SK-N-SH treated with all-trans-retinoic acid at 6 μM for 48 hours (cell line): Measurements from ENCODE around the gene EPHA6.

Source experiments
- ATAC-seq: fragments of 200-7000 bp; cut with Tn5 transposase; 3 replicates; pipeline ENCODE4 v1.9.1; 2020; ENCODE audit warnings: mild to moderate bottlenecking, moderate library complexity
- ARNTL ChIP-seq: fragments of 450-650 bp; formaldehyde crosslinking; IDR thresholded peaks from 2 replicates; pipeline ENCODE4 v1.5.0; 2020; ENCODE audit warnings: low read depth, mild to moderate bottlenecking, moderate library complexity, borderline replicate concordance
- BACH2 ChIP-seq: fragments of 250-450 bp; sonication (Bioruptor Pico); IDR thresholded peaks from 2 replicates; pipeline ENCODE4 v1.9.0; 2021; ENCODE audit warnings: mild to moderate bottlenecking, borderline replicate concordance
- CSDC2 ChIP-seq: fragments of 250-450 bp; sonication (Bioruptor Pico); IDR thresholded peaks from 2 replicates; pipeline ENCODE4 v1.5.0; 2020; ENCODE audit warnings: mild to moderate bottlenecking, moderate library complexity
- ESRRG ChIP-seq: fragments of 250-450 bp; sonication (Bioruptor Pico); IDR thresholded peaks from 2 replicates; pipeline ENCODE4 v1.6.1; 2021; ENCODE audit warnings: mild to moderate bottlenecking
- GLIS3 ChIP-seq: fragments of 250-450 bp; sonication (Bioruptor Pico); IDR thresholded peaks from 2 replicates; pipeline ENCODE4 v1.5.0; 2020; ENCODE audit warnings: mild to moderate bottlenecking, moderate library complexity
- ISL1 ChIP-seq: fragments of 250-450 bp; sonication (Bioruptor Pico); IDR thresholded peaks from 2 replicates; pipeline ENCODE4 v2.1.2; 2022; ENCODE audit warnings: mild to moderate bottlenecking, moderate library complexity
- PATZ1 ChIP-seq: fragments of 250-450 bp; sonication (Bioruptor Pico); IDR thresholded peaks from 2 replicates; pipeline ENCODE4 v1.8.0; 2020; ENCODE audit warnings: mild to moderate bottlenecking, moderate library complexity, borderline replicate concordance
- PPARA ChIP-seq: fragments of 250-450 bp; sonication (Bioruptor Pico); IDR thresholded peaks from 2 replicates; pipeline ENCODE4 v1.5.0; 2020; ENCODE audit warnings: mild to moderate bottlenecking, borderline replicate concordance
- RARB ChIP-seq: fragments of 250-450 bp; sonication (Bioruptor Pico); IDR thresholded peaks from 2 replicates; pipeline ENCODE4 v1.8.0; 2021; ENCODE audit warnings: mild to moderate bottlenecking, moderate library complexity
- TCF4 ChIP-seq: fragments of 250-450 bp; sonication (Bioruptor Pico); IDR thresholded peaks from 2 replicates; pipeline ENCODE4 v1.8.0; 2021; ENCODE audit warnings: mild to moderate bottlenecking, moderate library complexity, borderline replicate concordance
- TOX ChIP-seq: fragments of 250-450 bp; sonication (Bioruptor Pico); IDR thresholded peaks from 2 replicates; pipeline ENCODE4 v1.8.0; 2021; ENCODE audit warnings: mild to moderate bottlenecking, moderate library complexity, borderline replicate concordance
- TSHZ2 ChIP-seq: fragments of 250-450 bp; sonication (Bioruptor Pico); IDR thresholded peaks from 2 replicates; pipeline ENCODE4 v1.5.0; 2020; ENCODE audit warnings: mild to moderate bottlenecking, moderate library complexity
- ZC3H10 ChIP-seq: fragments of 250-450 bp; sonication (Bioruptor Pico); IDR thresholded peaks from 2 replicates; pipeline ENCODE4 v1.5.1; 2021; ENCODE audit warnings: mild to moderate bottlenecking, moderate library complexity
- ZFP3 ChIP-seq: fragments of 250-450 bp; sonication (Bioruptor Pico); IDR thresholded peaks from 2 replicates; pipeline ENCODE4 v1.5.0; 2020; ENCODE audit warnings: mild to moderate bottlenecking, moderate library complexity
- ZNF70 ChIP-seq: fragments of 450-650 bp; formaldehyde crosslinking; IDR thresholded peaks from 2 replicates; pipeline ENCODE4 v1.5.0; 2020; ENCODE audit warnings: mild to moderate bottlenecking, moderate library complexity
- ZNF8 ChIP-seq: fragments of 450-650 bp; formaldehyde crosslinking; IDR thresholded peaks from 2 replicates; pipeline ENCODE4 v1.5.0; 2020; ENCODE audit warnings: mild to moderate bottlenecking, moderate library complexity
- TF ChIP-seq, protein P1 (sequence below): fragments of 250-450 bp; sonication (Bioruptor Pico); IDR thresholded peaks from 2 replicates; pipeline ENCODE4 v1.5.1; 2020; ENCODE audit warnings: low read depth, mild to moderate bottlenecking, moderate library complexity
- TF ChIP-seq, protein P2 (sequence below): fragments of 250-450 bp; sonication (Bioruptor Pico); IDR thresholded peaks from 2 replicates; pipeline ENCODE4 v1.5.1; 2021; ENCODE audit warnings: mild to moderate bottlenecking, moderate library complexity

Gene EPHA6

DNA sequence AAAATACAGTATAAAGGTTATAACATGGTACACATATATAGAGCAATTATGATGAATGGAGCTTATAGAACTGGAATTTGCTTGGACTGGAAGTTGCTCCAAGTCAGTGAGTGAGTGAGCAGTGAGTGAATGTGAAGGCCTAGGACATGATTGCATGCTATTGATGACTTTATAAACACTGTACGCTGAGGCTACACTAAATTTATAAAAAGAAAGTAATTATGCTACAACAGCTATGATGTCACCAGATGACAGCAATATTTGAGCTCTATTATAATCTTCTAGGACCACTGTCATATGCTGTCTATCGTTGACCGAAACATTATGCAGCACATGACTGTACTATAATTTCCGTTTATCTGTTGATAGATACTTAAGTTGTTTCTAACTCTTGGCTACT is 463.3 kb downstream of the EPHA6 start:
- TF ChIP-seq ZNF8 (CRISPR knock-in tag): no peak
- no peak for TF ChIP-seq ISL1
- TF ChIP-seq, protein P1, sequence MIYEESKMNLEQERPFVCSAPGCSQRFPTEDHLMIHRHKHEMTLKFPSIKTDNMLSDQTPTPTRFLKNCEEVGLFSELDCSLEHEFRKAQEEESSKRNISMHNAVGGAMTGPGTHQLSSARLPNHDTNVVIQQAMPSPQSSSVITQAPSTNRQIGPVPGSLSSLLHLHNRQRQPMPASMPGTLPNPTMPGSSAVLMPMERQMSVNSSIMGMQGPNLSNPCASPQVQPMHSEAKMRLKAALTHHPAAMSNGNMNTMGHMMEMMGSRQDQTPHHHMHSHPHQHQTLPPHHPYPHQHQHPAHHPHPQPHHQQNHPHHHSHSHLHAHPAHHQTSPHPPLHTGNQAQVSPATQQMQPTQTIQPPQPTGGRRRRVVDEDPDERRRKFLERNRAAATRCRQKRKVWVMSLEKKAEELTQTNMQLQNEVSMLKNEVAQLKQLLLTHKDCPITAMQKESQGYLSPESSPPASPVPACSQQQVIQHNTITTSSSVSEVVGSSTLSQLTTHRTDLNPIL (CRISPR knock-in tag): no peak
- no peak for TF ChIP-seq TOX (CRISPR knock-in tag)
- no peak for TF ChIP-seq PATZ1
- no peak for ATAC-seq

DNA sequence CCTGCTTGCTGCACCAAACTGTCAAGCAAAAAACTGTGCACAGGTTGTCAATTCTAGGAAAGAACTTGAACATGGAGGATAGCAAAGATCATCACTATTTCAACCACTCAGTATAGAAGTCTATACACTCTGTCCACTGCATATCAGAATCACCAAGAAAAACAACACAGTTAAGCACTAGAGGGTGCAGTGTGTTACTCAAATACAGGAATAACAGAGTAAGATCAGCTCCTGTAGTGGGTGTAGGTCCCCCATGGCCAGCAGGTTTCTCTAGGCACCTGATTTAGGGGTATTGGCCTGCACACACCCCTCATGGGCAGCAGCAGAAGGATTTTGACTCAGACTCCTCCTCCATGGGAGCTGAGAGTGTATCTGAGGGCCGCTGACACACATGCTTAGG is 464.1 kb downstream of the EPHA6 start:
- no peak for TF ChIP-seq CSDC2 (CRISPR knock-in tag)
- no peak for TF ChIP-seq ZNF70 (CRISPR knock-in tag)
- no peak for TF ChIP-seq RARB
- no peak for TF ChIP-seq ESRRG (CRISPR knock-in tag)
- no peak for TF ChIP-seq TSHZ2 (CRISPR knock-in tag)
- no peak for TF ChIP-seq PATZ1
- TF ChIP-seq ZFP3 (CRISPR knock-in tag): no peak
- no peak for TF ChIP-seq BACH2 (CRISPR knock-in tag)
- TF ChIP-seq TCF4: no peak
- ATAC-seq: no peak; the same call in 2 of the 3 replicates

DNA sequence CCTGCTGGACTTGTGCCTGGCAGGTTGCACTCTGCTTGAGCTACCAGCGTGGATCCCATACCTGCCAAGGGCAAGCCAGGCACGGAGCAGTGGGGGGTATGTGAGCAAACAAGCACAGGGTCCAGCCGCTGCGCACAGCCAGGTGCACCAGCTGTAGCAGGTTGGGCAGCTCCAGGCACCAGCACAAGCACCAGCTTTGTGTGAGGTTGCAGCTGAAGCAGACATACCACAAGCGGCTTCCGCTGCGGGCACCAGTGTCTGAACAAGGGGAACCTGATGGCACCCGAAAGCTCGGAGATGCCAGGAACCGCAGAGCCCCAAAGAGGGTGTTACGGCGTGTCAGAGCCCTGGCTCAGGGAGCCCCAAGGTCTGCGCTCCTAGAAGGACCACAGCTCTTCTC is 477.5 kb downstream of the EPHA6 start:
- no peak for ATAC-seq
- TF ChIP-seq, protein P2, sequence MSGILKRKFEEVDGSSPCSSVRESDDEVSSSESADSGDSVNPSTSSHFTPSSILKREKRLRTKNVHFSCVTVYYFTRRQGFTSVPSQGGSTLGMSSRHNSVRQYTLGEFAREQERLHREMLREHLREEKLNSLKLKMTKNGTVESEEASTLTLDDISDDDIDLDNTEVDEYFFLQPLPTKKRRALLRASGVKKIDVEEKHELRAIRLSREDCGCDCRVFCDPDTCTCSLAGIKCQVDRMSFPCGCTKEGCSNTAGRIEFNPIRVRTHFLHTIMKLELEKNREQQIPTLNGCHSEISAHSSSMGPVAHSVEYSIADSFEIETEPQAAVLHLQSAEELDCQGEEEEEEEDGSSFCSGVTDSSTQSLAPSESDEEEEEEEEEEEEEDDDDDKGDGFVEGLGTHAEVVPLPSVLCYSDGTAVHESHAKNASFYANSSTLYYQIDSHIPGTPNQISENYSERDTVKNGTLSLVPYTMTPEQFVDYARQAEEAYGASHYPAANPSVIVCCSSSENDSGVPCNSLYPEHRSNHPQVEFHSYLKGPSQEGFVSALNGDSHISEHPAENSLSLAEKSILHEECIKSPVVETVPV (CRISPR knock-in tag): no peak
- no peak for TF ChIP-seq ZFP3 (CRISPR knock-in tag)
- no peak for TF ChIP-seq TOX (CRISPR knock-in tag)
- no peak for TF ChIP-seq ISL1
- TF ChIP-seq PPARA (CRISPR knock-in tag): no peak
- TF ChIP-seq PATZ1: no peak
- no peak for TF ChIP-seq ARNTL (CRISPR knock-in tag)
- no peak for TF ChIP-seq GLIS3 (CRISPR knock-in tag)

- ATAC-seq: no peak
- TF ChIP-seq TOX (CRISPR knock-in tag): no peak
- TF ChIP-seq ZC3H10 (CRISPR knock-in tag): no peak
- TF ChIP-seq PATZ1: no peak
- TF ChIP-seq, protein P1 (CRISPR knock-in tag): no peak
- TF ChIP-seq TSHZ2 (CRISPR knock-in tag): no peak
These were observed 479.3 kb downstream of the EPHA6 start for GRCh38 chr3:97293596-97294131.
